IMR-90 (cell line): ENCODE measurements around the gene GPR15. TPM values are rescaled to one million over a fixed set of nuclear protein-coding genes. Genes with fewer than 3 reads are reported as not detected.

Source experiments
- ATAC-seq: fragments of 200-7000 bp; cut with Tn5 transposase; 2 replicates; pipeline ENCODE4 v1.9.1; 2020; ENCODE audit warnings: low read depth, mild to moderate bottlenecking, moderate library complexity
- BruUV-seq: library from RNA; stranded (reverse); fragments of 400-500 nt; replicated peaks from 2 replicates; lab custom pipeline; 2021; lab: Mats Ljungman, UMichigan
- CTCF ChIA-PET: fragments of 300-600 bp; formaldehyde crosslinking; extraction: SDS; loops from one replicate; lab custom pipeline; 2021; ENCODE audit warnings: antibody characterized with exemption; lab: Yijun Ruan, JAX
- POLR2A ChIA-PET: fragments of 300-600 bp; sonication (Branson Sonifier 250); formaldehyde crosslinking; loops from one replicate; lab custom pipeline; 2022; ENCODE audit warnings: antibody characterized with exemption; ENCODE audit not compliant: unreplicated experiment; lab: Charles Lee
- DNase-seq: peaks from one replicate; pipeline ENCODE4 v3.0.0; 2013
- H2AFZ ChIP-seq: replicated peaks from 2 replicates; pipeline ENCODE3; 2013; ENCODE audit warnings: low read length, mild to moderate bottlenecking; ENCODE audit not compliant: poor library complexity
- H2AK5ac ChIP-seq: 2 replicates; pipeline ENCODE4 v1.6.1; 2013; ENCODE audit warnings: low read depth, low read length, inconsistent platforms
- H2AK9ac ChIP-seq: replicated peaks from 2 replicates; pipeline ENCODE3; 2013; ENCODE audit warnings: mild to moderate bottlenecking, low read depth, low read length, moderate library complexity; ENCODE audit not compliant: poor library complexity
- H2BK120ac ChIP-seq: 2 replicates; pipeline ENCODE4 v1.6.1; 2013; ENCODE audit warnings: low read depth, low read length, inconsistent platforms
- H2BK15ac ChIP-seq: 3 replicates; pipeline ENCODE4 v1.6.1; 2013; ENCODE audit warnings: low read depth, low read length, inconsistent platforms
- H2BK20ac ChIP-seq: 2 replicates; pipeline ENCODE4 v1.6.1; 2013; ENCODE audit warnings: low read depth, mild to moderate bottlenecking, inconsistent platforms, low read length, moderate library complexity
- H2BK5ac ChIP-seq: 2 replicates; pipeline ENCODE4 v1.6.1; 2013; ENCODE audit warnings: mild to moderate bottlenecking, low read depth, low read length, inconsistent platforms; ENCODE audit not compliant: poor library complexity, severe bottlenecking
- H3K14ac ChIP-seq: replicated peaks from 2 replicates; pipeline ENCODE4 v1.6.1; 2013; ENCODE audit warnings: low read depth, low read length, inconsistent platforms
- H3K18ac ChIP-seq: 2 replicates; pipeline ENCODE4 v1.6.1; 2013; ENCODE audit warnings: low read depth, low read length, control low read depth
- H3K23ac ChIP-seq: 2 replicates; pipeline ENCODE4 v1.6.1; 2013; ENCODE audit warnings: low read depth, low read length, inconsistent platforms
- H3K27ac ChIP-seq: 2 replicates; pipeline ENCODE4 v1.5.1; 2013; ENCODE audit warnings: mild to moderate bottlenecking, control low read depth, low read length; ENCODE audit not compliant: insufficient read depth
- H3K27me3 ChIP-seq: 2 replicates; pipeline ENCODE4 v1.6.1; 2013; ENCODE audit warnings: low read length; ENCODE audit not compliant: control insufficient read depth, insufficient read depth
- H3K36me3 ChIP-seq: 2 replicates; pipeline ENCODE4 v1.6.1; 2013; ENCODE audit warnings: low read length, mixed read lengths; ENCODE audit not compliant: control insufficient read depth, insufficient read depth
- H3K4ac ChIP-seq: 2 replicates; pipeline ENCODE4 v1.6.1; 2013; ENCODE audit warnings: low read depth, low read length, inconsistent platforms
- H3K4me1 ChIP-seq: 2 replicates; pipeline ENCODE4 v1.6.1; 2013; ENCODE audit warnings: low read length, mixed read lengths; ENCODE audit not compliant: control insufficient read depth, insufficient read depth
- H3K4me2 ChIP-seq: 2 replicates; pipeline ENCODE4 v1.6.1; 2013; ENCODE audit warnings: low read depth, mild to moderate bottlenecking, control low read depth, low read length, moderate library complexity
- H3K4me3 ChIP-seq: 2 replicates; pipeline ENCODE4 v1.5.1; 2013; ENCODE audit warnings: low read depth, mild to moderate bottlenecking, control low read depth, low read length, moderate library complexity; ENCODE audit not compliant: insufficient read depth
- H3K56ac ChIP-seq: 2 replicates; pipeline ENCODE4 v1.6.1; 2013; ENCODE audit warnings: low read length, inconsistent platforms; ENCODE audit not compliant: insufficient read depth; ENCODE audit errors: extremely low read depth
- H3K79me1 ChIP-seq, 2 experiments: 2 replicates each; pipeline ENCODE4 v1.6.1; 2013; ENCODE audit warnings: low read length in 2 of 2, inconsistent platforms in 1 of 2, low read depth in 1 of 2
- H3K9ac ChIP-seq: 2 replicates; pipeline ENCODE4 v1.6.1; 2013; ENCODE audit warnings: low read depth, low read length, control low read depth
- H3K9me1 ChIP-seq: 2 replicates; pipeline ENCODE4 v1.6.1; 2013; ENCODE audit warnings: low read length, inconsistent platforms; ENCODE audit not compliant: insufficient read depth
- H3K9me3 ChIP-seq: 2 replicates; pipeline ENCODE4 v1.6.1; 2013; ENCODE audit warnings: low read length; ENCODE audit not compliant: control insufficient read depth, insufficient read depth
- H4K20me1 ChIP-seq: 2 replicates; pipeline ENCODE4 v1.6.1; 2013; ENCODE audit warnings: low read length, inconsistent platforms; ENCODE audit not compliant: insufficient read depth
- H4K5ac ChIP-seq: 2 replicates; pipeline ENCODE4 v1.6.1; 2013; ENCODE audit warnings: mild to moderate bottlenecking, low read depth, low read length, control low read depth
- H4K8ac ChIP-seq, 2 experiments: 2 replicates each; pipeline ENCODE4 v1.6.1; 2013; ENCODE audit warnings: low read depth in 2 of 2, low read length in 2 of 2, control low read depth in 1 of 2, inconsistent platforms in 1 of 2
- H4K91ac ChIP-seq: 2 replicates; pipeline ENCODE4 v1.6.1; 2013; ENCODE audit warnings: low read depth, low read length, inconsistent platforms; ENCODE audit not compliant: insufficient read depth
- BHLHE40 ChIP-seq: fragments of 150-350 bp; IDR thresholded peaks from 2 replicates; pipeline ENCODE4 v1.6.1; 2016; ENCODE audit warnings: mild to moderate bottlenecking, low read depth, low read length
- CHD1 ChIP-seq: IDR thresholded peaks from 2 replicates; pipeline ENCODE4 v1.6.1; 2012; ENCODE audit warnings: low read depth, low read length, improper control_type of control experiment
- FOS ChIP-seq: fragments of 150-350 bp; IDR thresholded peaks from 2 replicates; pipeline ENCODE4 v1.6.1; 2016; ENCODE audit warnings: low read depth, low read length
- MAFK ChIP-seq: IDR thresholded peaks from 2 replicates; pipeline ENCODE4 v1.6.1; 2012; ENCODE audit warnings: low read depth, low read length, improper control_type of control experiment
- MAZ ChIP-seq: IDR thresholded peaks from 2 replicates; pipeline ENCODE4 v1.6.1; 2012; ENCODE audit warnings: low read depth, mild to moderate bottlenecking, low read length, improper control_type of control experiment, moderate library complexity, borderline replicate concordance
- MXI1 ChIP-seq: IDR thresholded peaks from 2 replicates; pipeline ENCODE4 v1.6.1; 2012; ENCODE audit warnings: low read depth, mild to moderate bottlenecking, low read length, moderate library complexity, borderline replicate concordance
- NFE2L2 ChIP-seq: fragments of 150-350 bp; IDR thresholded peaks from 2 replicates; pipeline ENCODE4 v1.6.1; 2016; ENCODE audit warnings: low read depth, mild to moderate bottlenecking, low read length
- RAD21 ChIP-seq: IDR thresholded peaks from 2 replicates; pipeline ENCODE4 v1.6.1; 2012; ENCODE audit warnings: low read length, improper control_type of control experiment
- RFX5 ChIP-seq: IDR thresholded peaks from 2 replicates; pipeline ENCODE4 v1.8.0; 2012; ENCODE audit warnings: low read depth, mild to moderate bottlenecking, low read length, moderate library complexity
- SMC3 ChIP-seq: fragments of 150-350 bp; IDR thresholded peaks from 2 replicates; pipeline ENCODE4 v1.6.1; 2016; ENCODE audit warnings: low read depth, mild to moderate bottlenecking, antibody characterized with exemption, low read length, moderate library complexity
- WGBS, 2 experiments: methylation state at CpG; one replicate each; pipeline versions ENCODE4 v1.1.5 to v1.1.7; 2013; ENCODE audit warnings: missing lambda C conversion rate in 2 of 2; ENCODE audit not compliant: insufficient read length in 1 of 2; ENCODE audit errors: extremely low coverage in 2 of 2; 5-methylcytosine and 5-hydroxymethylcytosine counted together
- dilution Hi-C: fragments of 300-500 bp; cut with HindIII; formaldehyde crosslinking; loops from one replicate; pipeline ENCODE4 v1.14.3; 2018; ENCODE audit warnings: low sequenced_read_pairs; ENCODE audit not compliant: unreplicated experiment
- in situ Hi-C: fragments of 300-500 bp; cut with MboI; formaldehyde crosslinking; loops from 3 replicates; pipeline ENCODE4 v1.14.3; 2019; ENCODE audit warnings: low sequenced_read_pairs, inconsistent platforms, mixed read lengths
- intact Hi-C: fragments of 100-400 bp; cut with micrococcal nuclease; formaldehyde crosslinking; loops from 2 replicates; pipeline ENCODE4 v1.10.0; 2022
- polyA plus RNA-seq, 3 experiments: library from polyadenylated mRNA; depleted of rRNA; stranded (reverse); fragments of >200 nt; gene quantifications; 2 replicates each; pipeline ENCODE4 v1.2.3, GENCODE V29; 2012; ENCODE audit warnings: low replicate concordance in 1 of 3
- total RNA-seq: library from RNA; depleted of rRNA; stranded (reverse); fragments of >200 nt; gene quantifications from 2 replicates; pipeline ENCODE4 v1.2.3, GENCODE V29; 2012
- TF ChIP-seq, protein P1 (sequence below): fragments of 150-350 bp; IDR thresholded peaks from 2 replicates; pipeline ENCODE4 v1.6.1; 2016; ENCODE audit warnings: low read depth, mild to moderate bottlenecking, low read length, moderate library complexity, borderline replicate concordance

Gene GPR15
- total and polyA plus RNA-seq, 2 of the 4 experiments (the other 2 are of a cell fraction), result not detected

DNA sequence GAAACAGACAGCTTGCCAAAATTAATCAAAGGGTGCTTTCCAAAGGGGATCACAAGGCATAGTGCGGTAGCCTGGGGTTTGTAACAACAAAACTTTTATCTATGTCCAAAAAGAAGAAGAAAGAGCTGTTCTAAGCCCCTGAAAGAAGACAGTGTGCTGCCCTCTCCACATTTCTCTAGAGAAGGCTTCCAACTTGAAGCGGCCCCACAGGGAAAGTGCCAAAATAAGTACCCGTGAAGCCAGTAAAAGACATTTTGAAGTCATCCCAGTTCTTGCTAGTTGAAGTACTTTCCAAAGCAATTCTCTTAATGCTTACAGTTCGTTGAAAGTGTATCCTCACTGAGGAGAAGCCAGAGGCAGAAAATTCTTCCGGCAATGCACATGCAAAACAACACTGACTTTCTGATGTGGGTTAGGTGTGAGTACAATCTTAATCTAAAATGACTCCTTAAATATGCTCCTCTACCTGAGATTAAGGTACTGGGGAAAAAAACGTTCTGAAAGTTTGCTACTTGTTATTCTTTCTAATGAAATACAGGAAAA lies 21.3 kb downstream of the GPR15 start:
- H3K4me2 ChIP-seq, result no peak overlapping the region
- peaks cover 21% of the 10 kb centered on the region for H3K27me3 ChIP-seq
- dilution Hi-C loops (no loop called here), intact Hi-C loops (no loop called here), in situ Hi-C loops (loop anchor here (25.0 kb wide), 1 partner anchor 216 kb away; no protein-coding TSS in a partner anchor)
- H3K23ac ChIP-seq, result no peak overlapping the region
- H2BK15ac ChIP-seq, result no peak overlapping the region
- no peak overlapping the region for H2BK5ac ChIP-seq
- no peak overlapping the region for H2AK9ac ChIP-seq
- H4K5ac ChIP-seq, result no peak overlapping the region
- H3K9me3 ChIP-seq, result no peaks in the 10 kb centered on the region
- no peaks in the 10 kb centered on the region for H4K20me1 ChIP-seq
- H2BK20ac ChIP-seq, result no peak overlapping the region
- ChIA-PET POLR2A (no interaction called here), CTCF (no interaction called here)
- ATAC-seq (no peak), DNase-seq (no peak)
- no peaks in the 10 kb centered on the region for H3K36me3 ChIP-seq
- no peak overlapping the region for H3K4ac ChIP-seq
- no peak overlapping the region for H3K27ac ChIP-seq
- H3K9me1 ChIP-seq, result no peaks in the 10 kb centered on the region
- no peaks in the 10 kb centered on the region for H3K79me1 ChIP-seq
- no peak overlapping the region for H3K14ac ChIP-seq
- H3K4me3 ChIP-seq, result no peak overlapping the region
- H2BK120ac ChIP-seq, result no peak overlapping the region
- TF ChIP-seq MAZ, result no peak
- TF ChIP-seq FOS, result no peak
- TF ChIP-seq NFE2L2, result no peak
- TF ChIP-seq, protein P1, sequence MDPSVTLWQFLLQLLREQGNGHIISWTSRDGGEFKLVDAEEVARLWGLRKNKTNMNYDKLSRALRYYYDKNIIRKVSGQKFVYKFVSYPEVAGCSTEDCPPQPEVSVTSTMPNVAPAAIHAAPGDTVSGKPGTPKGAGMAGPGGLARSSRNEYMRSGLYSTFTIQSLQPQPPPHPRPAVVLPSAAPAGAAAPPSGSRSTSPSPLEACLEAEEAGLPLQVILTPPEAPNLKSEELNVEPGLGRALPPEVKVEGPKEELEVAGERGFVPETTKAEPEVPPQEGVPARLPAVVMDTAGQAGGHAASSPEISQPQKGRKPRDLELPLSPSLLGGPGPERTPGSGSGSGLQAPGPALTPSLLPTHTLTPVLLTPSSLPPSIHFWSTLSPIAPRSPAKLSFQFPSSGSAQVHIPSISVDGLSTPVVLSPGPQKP, result no peak
- TF ChIP-seq SMC3, result no peak
- TF ChIP-seq MAFK, result no peak
- no peak for TF ChIP-seq RAD21
- no peak for TF ChIP-seq MXI1
- no peak for TF ChIP-seq CHD1
- TF ChIP-seq RFX5, result no peak
- TF ChIP-seq BHLHE40, result no peak
- no peak overlapping the region for H4K8ac ChIP-seq
- no peak overlapping the region for H3K18ac ChIP-seq
- H3K9ac ChIP-seq, result no peak overlapping the region
- H3K4me1 ChIP-seq, result no peaks in the 10 kb centered on the region
- H2AK5ac ChIP-seq, result no peak overlapping the region
- WGBS, 2 experiments, result 80% methylated on average over 2 of the region's 6 CpGs; no CpG with 5 or more reads in 1 of the 2 experiments
- no peak overlapping the region for H4K91ac ChIP-seq
- no peak overlapping the region for H2AFZ ChIP-seq
- BruUV-seq, result no TSS peak
- H3K56ac ChIP-seq, result no peak overlapping the region
